Stimulated activated CD8-positive, alpha-beta memory T cell treated with anti-CD3 and anti-CD28 coated beads, Interleukin-7, amount 100 ng/mL, for 4 hours (primary cell): ENCODE measurements around the gene NCOA6.

Experiments
- DNase-seq, 2 donors: peaks; one replicate each; pipeline ENCODE4 v3.0.0-alpha.2; 2020; ENCODE audit warnings: low read depth in 2 of 2

Gene NCOA6

DNA sequence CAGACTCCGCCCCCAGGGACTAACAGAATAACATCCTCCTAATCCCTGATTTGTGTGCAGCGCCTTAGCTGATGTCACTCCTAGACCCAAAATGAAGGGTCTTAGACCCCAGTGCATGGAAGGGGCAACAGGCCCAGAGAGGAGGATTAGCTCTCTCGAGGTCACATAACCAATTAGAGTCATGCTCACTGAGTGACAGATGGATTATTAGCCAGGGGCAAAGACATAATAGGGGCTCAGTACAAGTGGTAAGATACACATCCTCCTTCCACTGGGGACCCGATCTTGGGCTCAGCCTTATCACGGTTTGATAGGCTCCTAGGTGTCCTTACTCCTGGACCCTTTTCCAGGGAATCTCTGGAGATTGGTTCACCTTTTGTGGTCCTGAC is 120.4 kb downstream of the NCOA6 start:
- no peak for DNase-seq

GRCh38 chr20:34704177-34705007 is 121.1 kb downstream of the NCOA6 start, which contains the start of gene TP53INP2:
Gene TP53INP2 (plus strand): TSS chr20:34704344. CDS start chr20:34708740, 4,396 bp downstream.
- peak; percentile 68 to 80 for DNase-seq

DNA sequence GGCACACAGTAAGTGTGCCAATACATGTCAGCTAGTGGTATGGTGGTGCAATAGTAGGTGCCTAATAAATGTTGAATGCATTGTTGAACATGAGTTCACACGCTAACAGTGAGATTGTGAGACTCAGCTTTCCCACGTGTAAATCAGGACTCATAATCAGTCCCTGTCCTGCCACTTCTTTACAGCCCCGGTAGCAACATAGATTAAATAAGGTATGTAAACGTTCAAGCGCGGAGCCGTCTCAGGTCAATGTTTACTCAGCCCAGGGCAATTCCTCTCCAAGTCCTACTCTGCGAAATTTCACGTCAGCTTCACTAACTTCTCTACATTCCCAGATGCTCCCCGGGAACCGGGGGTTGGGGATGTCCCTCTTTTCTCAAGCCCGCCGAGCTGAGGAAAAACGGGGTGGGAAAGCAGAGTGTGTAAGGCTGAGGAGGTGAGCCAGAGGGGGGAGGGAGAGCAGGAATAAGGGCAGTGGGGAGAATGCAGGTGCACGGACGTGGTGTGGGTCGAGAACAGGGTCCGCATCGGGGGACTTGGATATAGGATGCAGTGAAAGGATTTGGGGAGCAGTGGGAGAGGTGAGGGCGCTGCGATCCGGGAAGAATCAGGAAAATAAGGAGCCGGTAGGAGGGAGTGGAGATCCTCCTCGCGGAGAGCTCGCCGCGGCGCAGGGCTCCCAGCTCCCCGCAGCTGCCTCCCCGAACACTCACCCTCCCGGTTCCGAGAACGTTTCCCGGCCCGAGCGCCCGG is 121.9 kb downstream of the NCOA6 start:
- no peak for DNase-seq

- no peak for DNase-seq
Measured at GRCh38 chr20:34703061-34703423, 122.4 kb downstream of the NCOA6 start.

DNA sequence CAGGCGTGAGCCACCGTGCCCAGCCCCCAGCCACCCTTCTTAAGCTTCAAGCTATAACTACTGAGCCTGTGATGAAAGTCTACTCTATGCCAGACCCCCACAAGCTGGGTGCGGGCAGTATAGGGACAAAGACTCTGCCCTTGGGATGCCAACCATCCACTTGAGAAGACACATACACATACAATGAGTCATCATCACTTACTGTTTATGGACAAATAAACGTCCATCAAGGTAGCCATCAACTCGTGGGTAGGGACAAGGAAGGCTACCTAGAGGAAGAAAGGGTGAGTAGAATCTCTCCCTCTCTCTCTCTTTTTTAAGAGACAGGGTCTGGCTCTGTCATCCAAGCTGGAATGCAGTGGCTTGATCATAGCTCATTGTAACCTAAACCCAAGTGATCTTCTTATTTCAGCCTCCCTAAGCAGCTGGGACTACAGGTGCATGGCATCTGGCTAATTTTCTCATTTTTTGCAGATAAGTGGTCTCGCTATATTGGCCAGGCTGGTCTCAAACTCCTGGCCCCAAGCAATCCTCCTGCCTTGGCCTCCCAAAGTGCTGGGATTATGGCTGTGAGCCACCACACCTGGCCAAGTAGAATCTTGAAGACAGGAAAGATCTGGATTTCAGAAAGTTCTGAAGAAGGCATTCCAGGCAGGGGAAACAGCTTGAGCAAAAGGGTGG is 123.9 kb downstream of the NCOA6 start:
- DNase-seq = no peak

- DNase-seq = no peak
Measured at GRCh38 chr20:34693414-34693813, 132.0 kb downstream of the NCOA6 start.

- no peak for DNase-seq
Measured at GRCh38 chr20:34691838-34692237, 133.6 kb downstream of the NCOA6 start.

GRCh38 chr20:34689486-34689885 is 136.0 kb downstream of the NCOA6 start:
- no peak for DNase-seq

- no peak for DNase-seq
Measured at GRCh38 chr20:34683667-34684066, 141.8 kb downstream of the NCOA6 start.

GRCh38 chr20:34680586-34681175 is 144.8 kb downstream of the NCOA6 start:
- no peak for DNase-seq

- peak; percentile 91 to 97 for DNase-seq
Measured at GRCh38 chr20:34676642-34677373, 148.6 kb downstream of the NCOA6 start, which contains the start of gene PIGU. Gene PIGU (minus strand): TSS chr20:34677092. CDS start chr20:34677085, 7 bp downstream.

DNA sequence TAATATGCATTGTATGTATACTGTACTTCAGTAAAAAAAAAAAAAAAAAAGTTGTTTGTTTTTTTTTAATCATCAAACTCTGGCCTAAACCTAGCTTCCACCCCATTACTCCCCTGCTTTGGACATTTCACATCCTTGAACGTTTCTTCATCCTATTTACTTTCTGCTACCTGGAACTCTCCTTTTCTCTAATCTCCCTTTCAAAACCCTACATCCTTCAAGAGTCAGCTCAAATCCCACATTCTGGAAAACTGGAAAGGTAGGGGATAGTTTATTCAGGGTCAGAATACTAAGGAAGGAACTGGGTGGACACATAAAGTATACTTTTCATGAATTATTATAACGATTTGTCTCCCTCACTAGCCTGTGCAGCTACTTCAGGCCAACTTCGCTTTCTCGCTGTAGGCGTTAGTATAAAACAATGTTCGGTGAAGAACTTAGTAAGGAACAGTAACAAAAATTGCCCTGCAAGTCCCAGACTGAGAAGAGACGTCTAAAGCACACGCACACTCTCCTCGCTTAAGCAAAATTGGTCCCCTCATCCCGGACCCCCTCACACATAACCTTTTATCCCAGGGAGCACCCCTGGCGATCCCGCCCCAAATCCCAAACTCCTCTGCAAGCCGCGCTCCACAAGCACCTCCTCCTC is 149.3 kb downstream of the NCOA6 start:
- no peak for DNase-seq

DNA sequence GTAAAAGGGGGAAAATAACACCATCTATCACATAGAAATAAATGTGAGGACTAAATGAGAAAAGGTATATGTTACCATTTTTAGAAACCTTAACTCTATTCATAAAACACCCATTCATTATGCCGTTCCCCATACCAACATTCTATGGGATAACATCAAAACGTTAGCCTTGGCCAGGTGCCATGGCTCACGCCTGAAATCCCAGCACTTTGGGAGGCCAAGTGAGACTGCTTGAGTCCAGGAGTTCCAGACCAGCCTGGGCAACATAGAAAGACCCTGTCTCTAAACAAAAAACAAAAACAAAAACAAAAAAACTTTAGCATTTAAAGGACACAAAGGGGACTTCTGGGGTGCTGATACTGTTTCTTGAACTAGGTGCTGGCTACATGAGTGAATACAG is 149.9 kb downstream of the NCOA6 start:
- no peak for DNase-seq

GRCh38 chr20:34673412-34673811 is 152.0 kb downstream of the NCOA6 start:
- DNase-seq = no peak

DNA sequence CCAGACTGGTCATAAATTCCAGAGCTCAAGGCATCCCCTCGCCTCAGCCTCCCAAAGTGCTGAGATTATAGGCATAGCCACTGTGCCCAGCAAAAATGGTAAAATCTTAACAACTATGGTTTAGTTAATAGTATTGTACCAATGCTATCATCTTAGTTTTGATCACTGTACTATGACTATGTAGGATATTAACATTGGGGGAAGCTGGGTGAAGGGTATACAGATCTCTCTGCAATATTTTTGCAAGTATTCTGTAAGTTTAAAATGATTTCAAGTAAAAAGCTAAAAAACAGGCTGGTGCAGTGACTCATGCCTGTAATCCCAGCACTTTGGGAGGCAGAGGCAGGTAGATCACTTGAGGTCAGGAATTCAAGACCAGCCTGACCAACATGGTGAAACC is 156.4 kb downstream of the NCOA6 start:
- no peak for DNase-seq
